ENCODE data around the gene SALL4.

SALL4 gene

GRCh38 chr20:51803148-51803854 is 980 bp upstream of the SALL4 start:
- H3K4me3 ChIP-seq (ENCODE audit: low read depth, low read length) = no peak overlapping the region
- TF ChIP-seq CTCF (IDR thresholded peaks at IDR 0.05; ENCODE audit: low read depth, low read length) = no peak

- H3K4me3 ChIP-seq (ENCODE audit: low read depth, low read length) = peak overlapping the region; percentile 66
- TF ChIP-seq CTCF (IDR thresholded peaks at IDR 0.05; ENCODE audit: low read depth, low read length) = no peak
These were observed 548 bp downstream of the SALL4 start for GRCh38 chr20:51801823-51802123.

- no peak for TF ChIP-seq CTCF (IDR thresholded peaks at IDR 0.05; ENCODE audit: low read depth, low read length)
- peak overlapping the region; percentile 66 for H3K4me3 ChIP-seq (ENCODE audit: low read depth, low read length)
These were observed 1.0 kb downstream of the SALL4 start for GRCh38 chr20:51801122-51801822.

- no peak for TF ChIP-seq CTCF (IDR thresholded peaks at IDR 0.05; ENCODE audit: low read depth, low read length)
- H3K4me3 ChIP-seq (ENCODE audit: low read depth, low read length) = peak overlapping the region; percentile 66
These were observed 1.5 kb downstream of the SALL4 start for GRCh38 chr20:51800872-51801121.

GRCh38 chr20:51800060-51800871 is 2.1 kb downstream of the SALL4 start:
- peak overlapping the region; percentile 66 for H3K4me3 ChIP-seq (ENCODE audit: low read depth, low read length)
- TF ChIP-seq CTCF (IDR thresholded peaks at IDR 0.05; ENCODE audit: low read depth, low read length) = peak; percentile 93

- no peak for TF ChIP-seq CTCF (IDR thresholded peaks at IDR 0.05; ENCODE audit: low read depth, low read length)
These were observed 2.9 kb downstream of the SALL4 start for GRCh38 chr20:51799401-51799860.

More at GRCh38 chr20:51799401-51799860, 2.9 kb downstream of the SALL4 start:
- H3K4me3 ChIP-seq (ENCODE audit: low read depth, low read length) = no peak overlapping the region
